HG02763 (cell line): ENCODE results near the gene DLK2.
"Not testable (repeated sequence)": the region's sequence is repeated elsewhere in the genome, so short reads cannot be mapped to it uniquely, and the experiment has no call there.

Experiments
- ATAC-seq: cut with Tn5 transposase; IDR thresholded peaks from one replicate; pipeline ENCODE4 v1.9.1; 2021; ENCODE audit warnings: mild to moderate bottlenecking, moderate library complexity; ENCODE audit not compliant: unreplicated experiment

Gene DLK2

GRCh38 chr6:43488667-43489276 is 33.4 kb upstream of the DLK2 start:
- no peak for ATAC-seq

DNA sequence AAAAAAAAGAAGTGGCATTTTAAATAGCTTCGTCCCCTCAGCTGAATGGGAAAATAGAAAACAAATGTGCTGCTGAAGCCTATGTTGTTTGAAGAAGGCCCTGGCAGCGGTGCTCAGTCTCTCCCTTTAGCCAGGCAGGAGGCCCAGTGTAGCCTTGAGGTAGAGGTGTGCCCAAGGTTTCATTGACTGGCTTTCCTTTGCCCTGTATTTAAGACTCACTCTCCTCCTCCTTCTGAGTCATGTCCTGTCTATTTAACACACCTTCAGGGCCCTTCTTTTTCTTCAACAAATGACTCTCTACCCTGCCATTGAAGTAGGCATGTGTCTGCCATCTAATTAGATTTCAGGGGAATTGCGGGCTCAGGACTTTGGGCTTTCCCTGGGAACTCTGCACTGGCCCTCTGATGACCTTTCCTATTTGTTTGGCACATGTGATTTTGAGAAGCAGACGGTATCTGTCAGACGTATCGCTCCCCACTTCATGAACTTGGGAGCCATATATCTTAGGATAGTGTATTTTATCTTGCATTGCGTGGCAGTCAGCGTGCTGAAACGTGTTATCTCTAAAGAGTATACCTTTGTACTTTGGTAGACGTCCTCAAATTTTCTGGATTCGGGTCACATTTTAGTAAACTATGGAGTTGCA is 26.4 kb upstream of the DLK2 start:
- no peak for ATAC-seq

DNA sequence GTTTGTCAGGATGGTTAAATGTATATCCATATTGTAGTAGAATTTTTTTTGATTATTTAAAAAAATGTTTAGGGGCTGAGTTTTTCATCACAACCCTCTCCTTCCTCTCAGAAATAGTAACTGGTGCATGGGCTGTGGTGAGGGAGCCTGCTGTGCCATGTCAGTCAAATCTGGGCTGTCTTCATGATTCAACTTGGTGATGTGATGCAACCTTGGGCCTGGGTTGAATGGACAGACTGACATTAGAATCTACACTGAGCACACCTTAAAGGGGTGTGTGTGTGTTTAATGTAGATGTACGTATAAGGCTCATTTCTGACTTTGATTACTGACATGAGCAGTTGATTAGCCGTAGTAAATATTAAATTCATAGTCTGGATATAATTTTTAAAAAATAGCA is 25.7 kb upstream of the DLK2 start:
- ATAC-seq = no peak

GRCh38 chr6:43478008-43478372 is 22.6 kb upstream of the DLK2 start:
- ATAC-seq = no peak

DNA sequence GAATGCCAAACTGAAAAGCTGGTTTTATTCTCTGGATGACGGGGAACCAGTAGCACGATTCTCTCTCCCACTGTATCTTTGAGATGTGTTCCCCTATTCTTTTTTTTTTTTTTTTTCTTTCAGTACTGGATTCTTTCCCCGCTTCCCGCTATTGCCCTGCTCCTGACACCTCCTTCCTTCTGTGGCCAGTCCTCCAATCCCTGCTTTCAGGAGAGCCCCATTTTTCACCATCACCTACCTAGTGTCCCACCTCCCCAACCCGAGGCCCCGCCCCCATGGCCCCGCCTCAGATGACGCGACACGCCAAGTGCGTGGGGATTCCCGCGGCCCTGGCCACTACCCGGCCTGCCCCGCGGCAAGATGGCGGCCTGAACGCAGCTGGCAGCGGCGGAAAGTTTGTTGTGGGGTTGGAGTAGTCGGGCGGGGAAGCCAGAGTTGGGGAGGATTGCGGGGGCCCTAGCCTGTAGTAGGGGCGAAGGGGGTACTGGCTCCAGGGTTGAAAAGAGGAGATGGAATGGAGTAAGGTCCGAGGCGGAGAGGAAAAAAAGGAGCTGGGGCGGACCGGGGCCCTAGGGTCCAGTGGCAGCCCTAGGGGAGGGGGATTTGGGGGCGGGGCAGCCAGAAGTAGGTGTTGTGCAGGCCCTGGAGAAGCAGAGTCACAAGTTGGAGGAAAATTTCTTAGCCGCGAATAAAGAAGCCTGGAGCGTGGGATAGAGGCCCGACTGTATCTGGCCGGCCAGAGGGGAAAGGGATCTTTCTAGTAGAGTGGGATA is 22.1 kb upstream of the DLK2 start, which contains the start of gene TJAP1:
TSS of gene TJAP1 (plus strand) at position 336 of the 773 bp plus-strand sequence. CDS start 21,432 bp downstream, outside the sequence.
- peak; percentile 97 for ATAC-seq

DNA sequence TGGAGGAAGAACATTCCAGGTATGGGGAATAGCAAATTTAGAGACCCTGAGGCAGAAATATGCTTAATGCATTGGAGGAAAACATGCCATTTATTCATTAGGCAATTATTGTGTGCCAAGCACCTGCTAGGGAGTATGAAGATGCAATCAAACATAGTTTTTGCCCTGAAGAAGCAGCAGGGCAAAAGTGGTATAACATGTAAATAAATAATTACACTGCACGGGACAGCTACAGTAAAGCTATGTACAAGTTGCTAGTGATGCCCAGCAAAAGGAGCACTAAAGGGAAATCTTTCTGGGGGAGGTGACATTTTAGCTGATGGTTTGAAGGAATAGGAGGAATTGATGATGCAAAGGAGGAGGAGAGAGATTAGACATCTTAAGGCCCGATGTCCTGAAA is 21.4 kb upstream of the DLK2 start:
- no peak for ATAC-seq

GRCh38 chr6:43475516-43475915 is 20.2 kb upstream of the DLK2 start:
- no peak for ATAC-seq

DNA sequence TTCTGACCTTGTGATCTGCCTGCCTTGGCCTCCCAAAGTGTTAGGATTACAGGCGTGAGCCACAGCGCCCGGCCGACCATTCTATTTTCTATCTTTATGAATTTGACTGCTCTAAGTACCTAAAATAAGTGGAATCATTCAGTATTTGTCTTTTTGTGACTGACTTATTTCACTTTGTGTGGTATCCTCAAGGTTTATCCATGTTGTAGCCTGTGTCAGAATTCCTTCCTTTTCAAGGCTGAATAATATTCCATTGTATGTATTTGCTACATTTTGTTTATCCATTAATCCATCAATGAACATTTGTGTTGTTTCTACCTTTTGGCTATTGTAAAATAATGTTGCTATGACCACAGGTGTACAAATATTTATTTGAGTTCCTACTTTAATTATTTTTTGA is 17.2 kb upstream of the DLK2 start:
- no peak for ATAC-seq

GRCh38 chr6:43471399-43471798 is 16.1 kb upstream of the DLK2 start:
- no peak for ATAC-seq

- ATAC-seq = no peak
These were observed 14.6 kb upstream of the DLK2 start for GRCh38 chr6:43469947-43470346.

- no peak for ATAC-seq
These were observed 13.7 kb upstream of the DLK2 start for GRCh38 chr6:43468748-43469681.

- no peak for ATAC-seq
These were observed 12.9 kb upstream of the DLK2 start for GRCh38 chr6:43468240-43468639.

GRCh38 chr6:43467752-43468151 is 12.4 kb upstream of the DLK2 start:
- ATAC-seq = no peak

GRCh38 chr6:43467265-43467664 is 11.9 kb upstream of the DLK2 start:
- ATAC-seq = not testable (repeated sequence)

- ATAC-seq = no peak
These were observed 10.6 kb upstream of the DLK2 start for GRCh38 chr6:43465948-43466347.

- no peak for ATAC-seq
These were observed 9.0 kb upstream of the DLK2 start for GRCh38 chr6:43464337-43464736.

- no peak for ATAC-seq
These were observed 6.6 kb upstream of the DLK2 start for GRCh38 chr6:43461936-43462335.

DNA sequence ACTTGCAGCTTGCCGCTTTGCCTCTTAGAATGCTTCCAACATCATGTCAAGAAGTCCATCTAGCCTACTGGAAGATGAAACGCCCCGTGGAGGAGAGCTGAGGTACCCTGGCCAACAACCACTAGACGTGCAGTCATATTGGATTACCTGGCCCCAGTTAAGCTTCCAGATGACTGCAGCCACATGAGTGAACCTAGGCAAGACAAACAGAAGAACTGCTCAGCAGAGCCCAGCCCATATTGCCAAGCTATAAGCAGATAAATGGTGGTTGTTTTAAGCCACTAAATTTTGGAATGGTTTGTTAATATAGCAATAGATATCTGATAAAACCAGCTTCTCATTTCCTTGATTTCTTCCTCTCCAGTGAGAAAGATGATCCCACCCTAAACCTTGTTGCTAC is 4.7 kb upstream of the DLK2 start:
- no peak for ATAC-seq

- no peak for ATAC-seq
These were observed 4.2 kb upstream of the DLK2 start for GRCh38 chr6:43459535-43459934.

GRCh38 chr6:43458154-43458553 is 2.8 kb upstream of the DLK2 start:
- ATAC-seq = not testable (repeated sequence)

DNA sequence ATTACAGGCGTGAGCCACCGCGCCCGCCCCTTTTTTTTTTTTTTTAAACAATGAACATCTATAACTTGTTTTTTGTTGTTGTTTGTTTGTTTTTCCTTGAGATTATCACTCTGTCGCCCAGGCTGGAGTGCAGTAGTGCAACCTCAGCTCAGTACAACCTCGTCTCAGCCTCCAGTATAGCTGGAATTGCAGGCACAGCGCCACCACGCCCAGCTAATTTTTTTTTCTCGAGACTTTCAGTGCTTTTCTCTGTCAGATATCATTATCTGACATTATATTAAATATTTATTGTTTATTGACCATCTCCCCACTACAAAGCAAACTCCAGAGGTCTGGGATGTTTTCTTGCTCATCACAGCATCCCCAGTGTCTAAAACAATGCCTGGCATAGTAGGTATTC is 2.3 kb upstream of the DLK2 start:
- ATAC-seq = no peak
